Measurements from ENCODE around the gene CDR2L. TPM values are rescaled to one million over a fixed set of nuclear protein-coding genes. Genes with fewer than 3 reads are reported as not detected.

The CDR2L gene
- total RNA-seq, 4 donors from 2014 or later = 1.3 to 3.6 (median 2.6) TPM

GRCh38 chr17:75049706-75050105 lies 62.3 kb downstream of the CDR2L start:
- Histone ChIP-seq H3K27ac (no peak overlapping the region), H3K4me1 (peaks cover 23 to 28% of the 10 kb centered on the region in 2 donors), H3K9me3 (no peaks in the 10 kb centered on the region), H3K27me3 (no peaks in the 10 kb centered on the region), H3K36me3 (peaks cover 0 to 33% of the 10 kb centered on the region in 2 donors), H3K4me3 (no peak overlapping the region)
- no peak for DNase-seq
- ATAC-seq = no peak
- in situ Hi-C loops (cut with MboI; ENCODE audit: low sequenced_read_pairs in 4 of 4) (no loop called here), intact Hi-C loops (cut with DNase I; ENCODE audit: low total_unique reads) (no loop called here)
- TF ChIP-seq POLR2A (IDR thresholded peaks at IDR 0.05) (no peak), CTCF (IDR thresholded peaks at IDR 0.05 in 4 of 5, conservative IDR thresholded peaks at IDR 0.05 in 1 of 5) (no peak)

DNA sequence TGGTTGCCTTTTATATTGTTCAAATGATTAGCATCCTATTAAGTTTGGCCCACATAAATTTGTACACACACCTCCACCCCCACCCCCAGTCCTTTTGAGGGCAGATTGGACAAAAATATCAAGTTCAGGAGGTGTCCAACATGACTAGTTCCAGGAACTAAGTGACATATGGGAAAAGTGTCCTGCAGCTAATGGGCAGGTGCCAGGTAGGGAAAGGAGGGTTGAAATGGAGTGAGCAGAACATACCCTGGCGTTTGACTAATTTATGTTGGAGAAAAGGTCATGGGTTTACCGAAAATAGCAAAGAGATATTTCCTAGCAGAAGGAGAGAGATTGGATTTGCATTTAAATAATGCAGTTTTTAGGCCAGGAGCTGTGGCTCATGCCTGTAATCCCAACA lies 64.5 kb downstream of the CDR2L start:
- Histone ChIP-seq H3K4me1 (peaks cover 16 to 17% of the 10 kb centered on the region in 2 donors), H3K27me3 (no peaks in the 10 kb centered on the region), H3K27ac (no peak overlapping the region), H3K36me3 (peaks cover 0 to 37% of the 10 kb centered on the region in 2 donors), H3K4me3 (no peak overlapping the region), H3K9me3 (no peaks in the 10 kb centered on the region)
- DNase-seq (no peak), ATAC-seq (no peak)
- intact Hi-C loops (cut with DNase I; ENCODE audit: low total_unique reads) (no loop called here), in situ Hi-C loops (cut with MboI; ENCODE audit: low sequenced_read_pairs in 4 of 4) (no loop called here)
- no peak for TF ChIP-seq POLR2A (IDR thresholded peaks at IDR 0.05)
- TF ChIP-seq CTCF (IDR thresholded peaks at IDR 0.05 in 4 of 5, conservative IDR thresholded peaks at IDR 0.05 in 1 of 5) = no peak

Other genes with a start within 250 kb of the CDR2L start
- gene NHERF1, start 239.0 kb upstream of the CDR2L start, total RNA-seq = 1 to 10 TPM; 3.8 to 5.6 (median 5.5) TPM
- gene NAT9, start 211.3 kb upstream of the CDR2L start, total RNA-seq = 10 to 100 TPM in 3 of 4 donors, 1 to 10 TPM in 1; 7.7 to 27.4 (median 14.5) TPM
- 1 to 10 TPM in 2 of 4 donors, not detected in 2; 1.2 to 1.5 TPM for gene GRIN2C, start 127.7 kb upstream of the CDR2L start, total RNA-seq
- 1 to 10 TPM; 2.1 to 6.0 (median 3.2) TPM for gene FDXR, start 114.6 kb upstream of the CDR2L start, total RNA-seq
- not detected for gene FADS6, start 94.0 kb upstream of the CDR2L start, total RNA-seq
- gene USH1G, start 64.4 kb upstream of the CDR2L start, total RNA-seq = not detected
- gene OTOP2, start 63.4 kb upstream of the CDR2L start, total RNA-seq = under 1 TPM in 1 of 4 donors, not detected in 3; 0.19 TPM
- gene OTOP3, start 51.7 kb upstream of the CDR2L start, total RNA-seq = not detected
- 1 to 10 TPM; 2.2 to 4.3 (median 2.9) TPM for gene HID1, start 14.9 kb upstream of the CDR2L start, total RNA-seq
- 100 to 1,000 TPM in 3 of 4 donors, 10 to 100 TPM in 1; 97.9 to 141 (median 107) TPM for gene MRPL58, start 25.0 kb downstream of the CDR2L start, total RNA-seq
- gene ATP5PD, start 59.3 kb downstream of the CDR2L start, total RNA-seq = 100 to 1,000 TPM; 377 to 495 (median 491) TPM
- gene KCTD2, start 59.6 kb downstream of the CDR2L start, total RNA-seq = 10 to 100 TPM; 29.4 to 51.1 (median 41.8) TPM
- gene SLC16A5, start 100.3 kb downstream of the CDR2L start, total RNA-seq = 1 to 10 TPM; 1.5 to 7.9 (median 6.9) TPM
- gene ARMC7, start 122.3 kb downstream of the CDR2L start, total RNA-seq = 1 to 10 TPM; 2.0 to 4.4 (median 3.0) TPM
- 100 to 1,000 TPM in 1 of 4 donors, 10 to 100 TPM in 3; 62.8 to 111 (median 68.0) TPM for gene NT5C, start 144.1 kb downstream of the CDR2L start, total RNA-seq
- 100 to 1,000 TPM in 1 of 4 donors, 10 to 100 TPM in 3; 35.5 to 113 (median 71.8) TPM for gene JPT1, start 166.9 kb downstream of the CDR2L start, total RNA-seq
- gene SUMO2, start 195.3 kb downstream of the CDR2L start, total RNA-seq = 10 to 100 TPM; 36.7 to 45.1 (median 43.3) TPM
- 10 to 100 TPM in 3 of 4 donors, 1 to 10 TPM in 1; 9.4 to 27.7 (median 13.6) TPM for gene NUP85, start 218.0 kb downstream of the CDR2L start, total RNA-seq

Data from gastrocnemius medialis (tissue), 4 donors.